Erythroblast (primary cell): Measurements from ENCODE around the gene SNRPN.

Experiments used
- DNase-seq, 2 experiments: peaks; one replicate each; lab custom pipeline; 2025; lab: John Stamatoyannopoulos, UW
- GATA1 ChIP-seq: IDR thresholded peaks from 2 replicates; pipeline ENCODE4 v1.6.1; 2011; ENCODE audit warnings: low read depth, mild to moderate bottlenecking, control low read depth, low read length, moderate library complexity
- POLR2A ChIP-seq: IDR thresholded peaks from 2 replicates; pipeline ENCODE4 v1.6.1; 2011; ENCODE audit warnings: mild to moderate bottlenecking, low read length

Gene SNRPN

DNA sequence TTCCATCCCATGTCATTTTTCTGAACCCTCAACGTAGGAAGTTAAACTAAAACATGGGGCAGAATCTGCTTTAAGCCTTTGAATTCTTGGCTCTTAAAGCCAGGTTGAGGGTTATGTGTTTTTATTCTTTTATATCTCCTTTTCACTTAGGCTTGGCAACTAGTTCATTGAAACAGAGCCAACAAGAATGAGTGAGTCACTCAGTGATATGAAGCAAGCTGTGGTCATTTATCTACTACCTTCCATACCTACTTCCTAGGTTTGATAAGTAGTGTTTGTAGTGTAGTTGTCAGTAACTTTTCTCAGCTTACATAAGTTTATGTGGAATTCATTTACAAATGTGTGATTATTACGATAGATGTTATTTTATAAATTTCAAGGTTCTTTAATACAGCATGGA is 67.4 kb downstream of the SNRPN start:
- peak; percentile 28 to 54 for DNase-seq
- TF ChIP-seq POLR2A (no peak), GATA1 (no peak)
